IMR-90 (cell line): Measurements from ENCODE around the gene ALPI. TPM values are rescaled to one million over a fixed set of nuclear protein-coding genes. Genes with fewer than 3 reads are reported as not detected.
"Not testable (repeated sequence)": the region's sequence is repeated elsewhere in the genome, so short reads cannot be mapped to it uniquely, and the experiment has no call there.

ENCODE experiments used
- ATAC-seq: fragments of 200-7000 bp; cut with Tn5 transposase; 2 replicates; pipeline ENCODE4 v1.9.1; 2020; ENCODE audit warnings: low read depth, mild to moderate bottlenecking, moderate library complexity
- BruUV-seq: library from RNA; stranded (reverse); fragments of 400-500 nt; replicated peaks from 2 replicates; lab custom pipeline; 2021; lab: Mats Ljungman, UMichigan
- CTCF ChIA-PET: fragments of 300-600 bp; formaldehyde crosslinking; extraction: SDS; loops from one replicate; lab custom pipeline; 2021; ENCODE audit warnings: antibody characterized with exemption; lab: Yijun Ruan, JAX
- POLR2A ChIA-PET: fragments of 300-600 bp; sonication (Branson Sonifier 250); formaldehyde crosslinking; loops from one replicate; lab custom pipeline; 2022; ENCODE audit warnings: antibody characterized with exemption; ENCODE audit not compliant: unreplicated experiment; lab: Charles Lee
- DNase-seq: peaks from one replicate; pipeline ENCODE4 v3.0.0; 2013
- H2AFZ ChIP-seq: replicated peaks from 2 replicates; pipeline ENCODE3; 2013; ENCODE audit warnings: low read length, mild to moderate bottlenecking; ENCODE audit not compliant: poor library complexity
- H2AK5ac ChIP-seq: 2 replicates; pipeline ENCODE4 v1.6.1; 2013; ENCODE audit warnings: low read depth, low read length, inconsistent platforms
- H2AK9ac ChIP-seq: replicated peaks from 2 replicates; pipeline ENCODE3; 2013; ENCODE audit warnings: mild to moderate bottlenecking, low read depth, low read length, moderate library complexity; ENCODE audit not compliant: poor library complexity
- H2BK120ac ChIP-seq: 2 replicates; pipeline ENCODE4 v1.6.1; 2013; ENCODE audit warnings: low read depth, low read length, inconsistent platforms
- H2BK15ac ChIP-seq: 3 replicates; pipeline ENCODE4 v1.6.1; 2013; ENCODE audit warnings: low read depth, low read length, inconsistent platforms
- H2BK20ac ChIP-seq: 2 replicates; pipeline ENCODE4 v1.6.1; 2013; ENCODE audit warnings: low read depth, mild to moderate bottlenecking, inconsistent platforms, low read length, moderate library complexity
- H2BK5ac ChIP-seq: 2 replicates; pipeline ENCODE4 v1.6.1; 2013; ENCODE audit warnings: mild to moderate bottlenecking, low read depth, low read length, inconsistent platforms; ENCODE audit not compliant: poor library complexity, severe bottlenecking
- H3K14ac ChIP-seq: replicated peaks from 2 replicates; pipeline ENCODE4 v1.6.1; 2013; ENCODE audit warnings: low read depth, low read length, inconsistent platforms
- H3K18ac ChIP-seq: 2 replicates; pipeline ENCODE4 v1.6.1; 2013; ENCODE audit warnings: low read depth, low read length, control low read depth
- H3K23ac ChIP-seq: 2 replicates; pipeline ENCODE4 v1.6.1; 2013; ENCODE audit warnings: low read depth, low read length, inconsistent platforms
- H3K27ac ChIP-seq: 2 replicates; pipeline ENCODE4 v1.5.1; 2013; ENCODE audit warnings: mild to moderate bottlenecking, control low read depth, low read length; ENCODE audit not compliant: insufficient read depth
- H3K27me3 ChIP-seq: 2 replicates; pipeline ENCODE4 v1.6.1; 2013; ENCODE audit warnings: low read length; ENCODE audit not compliant: control insufficient read depth, insufficient read depth
- H3K36me3 ChIP-seq: 2 replicates; pipeline ENCODE4 v1.6.1; 2013; ENCODE audit warnings: low read length, mixed read lengths; ENCODE audit not compliant: control insufficient read depth, insufficient read depth
- H3K4ac ChIP-seq: 2 replicates; pipeline ENCODE4 v1.6.1; 2013; ENCODE audit warnings: low read depth, low read length, inconsistent platforms
- H3K4me1 ChIP-seq: 2 replicates; pipeline ENCODE4 v1.6.1; 2013; ENCODE audit warnings: low read length, mixed read lengths; ENCODE audit not compliant: control insufficient read depth, insufficient read depth
- H3K4me2 ChIP-seq: 2 replicates; pipeline ENCODE4 v1.6.1; 2013; ENCODE audit warnings: low read depth, mild to moderate bottlenecking, control low read depth, low read length, moderate library complexity
- H3K4me3 ChIP-seq: 2 replicates; pipeline ENCODE4 v1.5.1; 2013; ENCODE audit warnings: low read depth, mild to moderate bottlenecking, control low read depth, low read length, moderate library complexity; ENCODE audit not compliant: insufficient read depth
- H3K56ac ChIP-seq: 2 replicates; pipeline ENCODE4 v1.6.1; 2013; ENCODE audit warnings: low read length, inconsistent platforms; ENCODE audit not compliant: insufficient read depth; ENCODE audit errors: extremely low read depth
- H3K79me1 ChIP-seq, 2 experiments: 2 replicates each; pipeline ENCODE4 v1.6.1; 2013; ENCODE audit warnings: low read length in 2 of 2, inconsistent platforms in 1 of 2, low read depth in 1 of 2
- H3K9ac ChIP-seq: 2 replicates; pipeline ENCODE4 v1.6.1; 2013; ENCODE audit warnings: low read depth, low read length, control low read depth
- H3K9me1 ChIP-seq: 2 replicates; pipeline ENCODE4 v1.6.1; 2013; ENCODE audit warnings: low read length, inconsistent platforms; ENCODE audit not compliant: insufficient read depth
- H3K9me3 ChIP-seq: 2 replicates; pipeline ENCODE4 v1.6.1; 2013; ENCODE audit warnings: low read length; ENCODE audit not compliant: control insufficient read depth, insufficient read depth
- H4K20me1 ChIP-seq: 2 replicates; pipeline ENCODE4 v1.6.1; 2013; ENCODE audit warnings: low read length, inconsistent platforms; ENCODE audit not compliant: insufficient read depth
- H4K5ac ChIP-seq: 2 replicates; pipeline ENCODE4 v1.6.1; 2013; ENCODE audit warnings: mild to moderate bottlenecking, low read depth, low read length, control low read depth
- H4K8ac ChIP-seq, 2 experiments: 2 replicates each; pipeline ENCODE4 v1.6.1; 2013; ENCODE audit warnings: low read depth in 2 of 2, low read length in 2 of 2, control low read depth in 1 of 2, inconsistent platforms in 1 of 2
- H4K91ac ChIP-seq: 2 replicates; pipeline ENCODE4 v1.6.1; 2013; ENCODE audit warnings: low read depth, low read length, inconsistent platforms; ENCODE audit not compliant: insufficient read depth
- WGBS, 2 experiments: methylation state at CpG; one replicate each; pipeline versions ENCODE4 v1.1.5 to v1.1.7; 2013; ENCODE audit warnings: missing lambda C conversion rate in 2 of 2; ENCODE audit not compliant: insufficient read length in 1 of 2; ENCODE audit errors: extremely low coverage in 2 of 2; 5-methylcytosine and 5-hydroxymethylcytosine counted together
- dilution Hi-C: fragments of 300-500 bp; cut with HindIII; formaldehyde crosslinking; loops from one replicate; pipeline ENCODE4 v1.14.3; 2018; ENCODE audit warnings: low sequenced_read_pairs; ENCODE audit not compliant: unreplicated experiment
- in situ Hi-C: fragments of 300-500 bp; cut with MboI; formaldehyde crosslinking; loops from 3 replicates; pipeline ENCODE4 v1.14.3; 2019; ENCODE audit warnings: low sequenced_read_pairs, inconsistent platforms, mixed read lengths
- intact Hi-C: fragments of 100-400 bp; cut with micrococcal nuclease; formaldehyde crosslinking; loops from 2 replicates; pipeline ENCODE4 v1.10.0; 2022
- polyA plus RNA-seq, 3 experiments: library from polyadenylated mRNA; depleted of rRNA; stranded (reverse); fragments of >200 nt; gene quantifications; 2 replicates each; pipeline ENCODE4 v1.2.3, GENCODE V29; 2012; ENCODE audit warnings: low replicate concordance in 1 of 3
- total RNA-seq: library from RNA; depleted of rRNA; stranded (reverse); fragments of >200 nt; gene quantifications from 2 replicates; pipeline ENCODE4 v1.2.3, GENCODE V29; 2012

Gene ALPI
- total and polyA plus RNA-seq, 2 of the 4 experiments (the other 2 are of a cell fraction): not detected

DNA sequence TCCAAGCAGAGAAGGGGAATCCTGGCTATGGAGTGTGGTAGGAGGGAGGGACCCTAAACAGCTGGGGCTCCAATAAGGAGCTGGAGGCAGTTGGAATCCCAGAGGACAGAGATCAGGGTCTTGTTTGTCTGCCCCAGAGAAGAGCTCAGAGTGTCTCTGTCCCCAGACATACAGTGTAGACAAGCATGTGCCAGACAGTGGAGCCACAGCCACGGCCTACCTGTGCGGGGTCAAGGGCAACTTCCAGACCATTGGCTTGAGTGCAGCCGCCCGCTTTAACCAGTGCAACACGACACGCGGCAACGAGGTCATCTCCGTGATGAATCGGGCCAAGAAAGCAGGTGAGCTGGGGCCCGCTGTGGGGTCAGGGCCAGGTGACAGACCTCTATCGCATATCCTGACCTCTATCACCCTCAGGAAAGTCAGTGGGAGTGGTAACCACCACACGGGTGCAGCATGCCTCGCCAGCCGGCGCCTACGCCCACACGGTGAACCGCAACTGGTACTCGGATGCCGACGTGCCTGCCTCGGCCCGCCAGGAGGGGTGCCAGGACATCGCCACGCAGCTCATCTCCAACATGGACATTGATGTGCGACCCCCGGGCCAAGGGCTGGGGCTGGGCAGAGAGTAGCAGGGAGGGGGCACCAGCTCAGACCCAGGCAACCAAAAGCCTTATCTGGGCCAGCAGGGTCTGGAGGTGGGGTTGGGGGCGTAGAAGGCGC, 48.4 kb upstream of the ALPI start:
- H3K79me1 ChIP-seq, in situ Hi-C loops, H4K91ac ChIP-seq, H4K8ac ChIP-seq, DNase-seq, intact Hi-C loops, H3K4ac ChIP-seq, H2AK5ac ChIP-seq, H3K36me3 ChIP-seq, H4K5ac ChIP-seq, ATAC-seq, H3K9me3 ChIP-seq, H3K14ac ChIP-seq, H4K20me1 ChIP-seq, H2AFZ ChIP-seq, H3K56ac ChIP-seq, H2BK120ac ChIP-seq, H3K9me1 ChIP-seq, H3K23ac ChIP-seq, CTCF ChIA-PET, H3K4me3 ChIP-seq, H2AK9ac ChIP-seq, H2BK15ac ChIP-seq, H2BK5ac ChIP-seq, H3K18ac ChIP-seq, H3K27ac ChIP-seq, H3K9ac ChIP-seq, BruUV-seq, dilution Hi-C loops, H2BK20ac ChIP-seq, H3K4me2 ChIP-seq, H3K4me1 ChIP-seq: not testable (repeated sequence)
- WGBS, 2 experiments: 85% methylated on average over 12 of the region's 30 CpGs; no CpG with 5 or more reads in 1 of the 2 experiments
- H3K27me3 ChIP-seq: peaks cover 18% of the 10 kb centered on the region
- POLR2A ChIA-PET: interaction anchor here (0.6 kb wide), 1 partner anchor 9 kb away, joined by 3 read pairs; no protein-coding TSS in a partner anchor

- H3K4me1 ChIP-seq, H3K9me3 ChIP-seq, H3K23ac ChIP-seq, CTCF ChIA-PET, BruUV-seq, H2BK20ac ChIP-seq, H3K18ac ChIP-seq, H3K4me3 ChIP-seq, H2BK120ac ChIP-seq, dilution Hi-C loops, H3K14ac ChIP-seq, H3K9ac ChIP-seq, intact Hi-C loops, H3K9me1 ChIP-seq, H2BK15ac ChIP-seq, H3K4ac ChIP-seq, H4K20me1 ChIP-seq, DNase-seq, POLR2A ChIA-PET, H3K27ac ChIP-seq, H3K36me3 ChIP-seq, H2AFZ ChIP-seq, H2AK5ac ChIP-seq, H4K5ac ChIP-seq, H3K56ac ChIP-seq, ATAC-seq, H4K8ac ChIP-seq, H2BK5ac ChIP-seq, H4K91ac ChIP-seq, in situ Hi-C loops, H3K79me1 ChIP-seq, H2AK9ac ChIP-seq, H3K4me2 ChIP-seq: not testable (repeated sequence)
- peaks cover 23% of the 10 kb centered on the region for H3K27me3 ChIP-seq
- no CpG with 5 or more reads among the region's 10 CpGs for WGBS, 2 experiments
These were observed 47.7 kb upstream of the ALPI start for GRCh38 chr2:232408269-232408668.
